Endothelial cell of umbilical vein (primary cell): ENCODE data around the gene SGSM2. TPM values are rescaled to one million over a fixed set of nuclear protein-coding genes. Genes with fewer than 3 reads are reported as not detected.
A peak's percentile ranks its signal among the peaks of the same experiment; 100 is the strongest.

Experiments used
- BruUV-seq: library from RNA; stranded (reverse); fragments of 400-500 nt; replicated peaks from 2 replicates; lab custom pipeline; 2021; lab: Mats Ljungman, UMichigan
- CTCF ChIA-PET: fragments of 300-600, 350-600 bp; sonication (Branson Sonifier 250); formaldehyde crosslinking; loops from one replicate; lab custom pipeline; 2021; ENCODE audit warnings: antibody characterized with exemption, inconsistent platforms; lab: Charles Lee
- POLR2A ChIA-PET: fragments of 300-600, 350-600 bp; sonication (Branson Sonifier 250); formaldehyde crosslinking; loops from one replicate; lab custom pipeline; 2021; ENCODE audit warnings: antibody characterized with exemption, inconsistent platforms; lab: Charles Lee
- DNase-seq: peaks from one replicate; pipeline ENCODE4 v3.0.0-alpha.2; 2011; ENCODE audit warnings: low read depth, low spot score
- FAIRE-seq: peaks from 2 replicates; lab custom pipeline; 2011; peaks lifted over from hg19 to GRCh38; lab: Jason Lieb, UNC
- H2AFZ ChIP-seq: 2 replicates; pipeline ENCODE4 v1.6.0; 2012; ENCODE audit warnings: low read depth, low read length, control low read depth, inconsistent platforms
- H3K27ac ChIP-seq: 2 replicates; pipeline ENCODE4 v1.5.1; 2011; ENCODE audit warnings: low read depth, mild to moderate bottlenecking, control low read depth, low read length, moderate library complexity; ENCODE audit not compliant: insufficient read depth
- H3K27me3 ChIP-seq, 2 experiments: 2 replicates each; pipeline versions ENCODE4 v1.6.0 to v1.6.1; 2011; ENCODE audit warnings: low read length in 2 of 2, mixed read lengths in 1 of 2; ENCODE audit not compliant: control insufficient read depth in 2 of 2, insufficient read depth in 2 of 2
- H3K36me3 ChIP-seq, 2 experiments: 2 replicates in 1 of 2; 3 replicates in 1 of 2; pipeline ENCODE4 v1.5.1; 2011; ENCODE audit warnings: low read length in 2 of 2, mild to moderate bottlenecking in 1 of 2, moderate library complexity in 1 of 2; ENCODE audit not compliant: control insufficient read depth in 2 of 2, insufficient read depth in 2 of 2; ENCODE audit errors: extremely low read depth in 1 of 2
- H3K4me1 ChIP-seq: 3 replicates; pipeline ENCODE4 v1.5.1; 2011; ENCODE audit warnings: mild to moderate bottlenecking, low read length; ENCODE audit not compliant: control insufficient read depth, insufficient read depth; ENCODE audit errors: extremely low read depth
- H3K4me2 ChIP-seq: 2 replicates; pipeline ENCODE4 v1.6.1; 2011; ENCODE audit warnings: low read length, control low read depth, mixed read lengths; ENCODE audit not compliant: insufficient read depth
- H3K4me3 ChIP-seq, 3 experiments: fragments of 200-600 bp in 1 of 3; sonication (generic), shearing (Covaris generic) in 1 of 3; replicated peaks in 1 of 3; 2 replicates each; pipeline ENCODE4 v1.5.1; 2011 to 2016; ENCODE audit warnings: control low read depth in 3 of 3, low read length in 3 of 3, mild to moderate bottlenecking in 2 of 3, inconsistent platforms in 1 of 3, low read depth in 1 of 3, moderate library complexity in 1 of 3; ENCODE audit not compliant: insufficient read depth in 1 of 3
- H3K79me2 ChIP-seq: 2 replicates; pipeline ENCODE4 v1.6.0; 2012; ENCODE audit warnings: low read length, inconsistent platforms; ENCODE audit not compliant: control insufficient read depth, insufficient read depth
- H3K9ac ChIP-seq: replicated peaks from 2 replicates; pipeline ENCODE3; 2011; ENCODE audit warnings: low read length, control low read depth; ENCODE audit not compliant: insufficient read depth; ENCODE audit errors: extremely low read depth
- H3K9me1 ChIP-seq: replicated peaks from 3 replicates; pipeline ENCODE4 v1.6.0; 2011; ENCODE audit warnings: mild to moderate bottlenecking, low read length; ENCODE audit not compliant: control insufficient read depth, insufficient read depth; ENCODE audit errors: extremely low read depth
- H3K9me3 ChIP-seq: replicated peaks from 2 replicates; pipeline ENCODE4 v1.5.1; 2012; ENCODE audit warnings: low read length, inconsistent platforms; ENCODE audit not compliant: control insufficient read depth, insufficient read depth
- H4K20me1 ChIP-seq: replicated peaks from 2 replicates; pipeline ENCODE3; 2011; ENCODE audit warnings: mild to moderate bottlenecking, low read length; ENCODE audit not compliant: control insufficient read depth, insufficient read depth; ENCODE audit errors: extremely low read depth
- CTCF ChIP-seq, 2 donors: IDR thresholded peaks; 1 replicate in 1 of 2; 2 replicates in 1 of 2; pipeline ENCODE4 v1.5.1; 2011; ENCODE audit warnings: low read length in 2 of 2, mild to moderate bottlenecking in 2 of 2, moderate library complexity in 2 of 2, control low read depth in 1 of 2, inconsistent platforms in 1 of 2, low read depth in 1 of 2; ENCODE audit not compliant: insufficient read depth in 1 of 2; ENCODE audit errors: extremely low read depth in 1 of 2
- EZH2 ChIP-seq: IDR thresholded peaks from 2 replicates; pipeline ENCODE4 v1.6.1; 2012; ENCODE audit warnings: borderline replicate concordance, low read depth, mild to moderate bottlenecking, moderate library complexity, low read length, inconsistent platforms; ENCODE audit not compliant: severe bottlenecking
- MAX ChIP-seq: IDR thresholded peaks from 2 replicates; pipeline ENCODE4 v1.6.1; 2011; ENCODE audit not compliant: insufficient read depth, insufficient read length
- POLR2AphosphoS5 ChIP-seq: IDR thresholded peaks from 2 replicates; pipeline ENCODE4 v1.6.1; 2012; ENCODE audit warnings: low read depth, mild to moderate bottlenecking, control low read depth, low read length, moderate library complexity; ENCODE audit not compliant: insufficient read depth
- dilution Hi-C: fragments of 300-500 bp; cut with MboI; formaldehyde crosslinking; loops from one replicate; pipeline ENCODE4 v1.15.0; 2019; ENCODE audit warnings: low sequenced_read_pairs; ENCODE audit not compliant: extremely low pct_ligation_motif_present
- intact Hi-C: fragments of 100-400 bp; cut with micrococcal nuclease; formaldehyde crosslinking; loops from one replicate; pipeline ENCODE4 v1.10.0; 2022
- polyA plus RNA-seq, 4 experiments: library from polyadenylated mRNA; depleted of rRNA in 3 of 4; stranded (reverse) in 3 of 4; unstranded in 1 of 4; fragments of >200 nt; gene quantifications; 2 replicates each; pipeline versions ENCODE4 v1.2.1 to v1.2.3, GENCODE V29; 2011 to 2012; ENCODE audit warnings: missing spikeins in 1 of 4
- total RNA-seq: library from RNA; stranded (reverse); gene quantifications from 2 replicates; pipeline ENCODE4 v1.2.3, GENCODE V29; 2021

The SGSM2 gene
- total and polyA plus RNA-seq, 2 donors (not counting 3 experiments of a cell fraction or from before 2014, with no cell fraction given): 61.6 to 94.5 TPM

- H3K4me2 ChIP-seq: peak overlapping the region; percentile 16
- peaks cover 42% of the 10 kb centered on the region for H3K4me1 ChIP-seq
- peak; percentile 51 for DNase-seq
- H4K20me1 ChIP-seq: no peaks in the 10 kb centered on the region
- H3K27me3 ChIP-seq: no peaks in the 10 kb centered on the region
- H3K36me3 ChIP-seq: no peaks in the 10 kb centered on the region
- TSS peak; percentile 69 for BruUV-seq
- H3K9me3 ChIP-seq: no peaks in the 10 kb centered on the region
- no peak overlapping the region for H2AFZ ChIP-seq
- CTCF ChIA-PET: interaction anchor here (1.7 to 4.1 kb wide), 3 partner anchors 12 to 18 kb away, joined by 9 to 47 read pairs (median 36); no protein-coding TSS in a partner anchor
- peaks cover 18% of the 10 kb centered on the region for H3K79me2 ChIP-seq
- peak overlapping the region; percentile 33 to 74 (median 69) for H3K4me3 ChIP-seq
- dilution Hi-C loops: no loop called here
- H3K27ac ChIP-seq: peak overlapping the region; percentile 99
- POLR2A ChIA-PET: no interaction called here
- TF ChIP-seq POLR2AphosphoS5 (no peak), EZH2 (no peak), CTCF (IDR thresholded peaks at IDR 0.05; ENCODE audit: extremely low read depth in 1 of 2, insufficient read depth in 1 of 2, low read depth in 1 of 2, low read length in 2 of 2) (no peak), MAX (peak; percentile 30)
- peak overlapping the region; percentile 99 for H3K9ac ChIP-seq
- no peak for FAIRE-seq
- H3K9me1 ChIP-seq: no peaks in the 10 kb centered on the region
- intact Hi-C loops: loop anchor here (2.0 to 5.0 kb wide), 2 partner anchors 16 to 63 kb away; partner anchors contain the start of genes SGSM2 and TSR1
These were observed 63.2 kb downstream of the SGSM2 start for GRCh38 chr17:2400474-2400866.
